ENCODE data around the gene ACTL10.
"Not testable (repeated sequence)": the region's sequence is repeated elsewhere in the genome, so short reads cannot be mapped to it uniquely, and the experiment has no call there.

Gene ACTL10

GRCh38 chr20:33666293-33667244, at the start of gene ACTL10:
ACTL10 (plus strand) TSS chr20:33666943; CDS start chr20:33667498, 555 bp downstream.
- peak; percentile 98 for DNase-seq (ENCODE audit: low read depth)

- no peak for DNase-seq (ENCODE audit: low read depth)
Measured at GRCh38 chr20:33621717-33622400, 44.9 kb upstream of the ACTL10 start.

GRCh38 chr20:33622705-33623365, 43.9 kb upstream of the ACTL10 start:
- DNase-seq (ENCODE audit: low read depth), result no peak

GRCh38 chr20:33624399-33624798, 42.3 kb upstream of the ACTL10 start:
- DNase-seq (ENCODE audit: low read depth), result no peak

GRCh38 chr20:33626190-33626589, 40.6 kb upstream of the ACTL10 start:
- DNase-seq (ENCODE audit: low read depth), result no peak

- DNase-seq (ENCODE audit: low read depth), result no peak
Measured at GRCh38 chr20:33627577-33628216, 39.0 kb upstream of the ACTL10 start.

GRCh38 chr20:33629533-33629932, 37.2 kb upstream of the ACTL10 start:
- no peak for DNase-seq (ENCODE audit: low read depth)

GRCh38 chr20:33629979-33630378, 36.8 kb upstream of the ACTL10 start:
- no peak for DNase-seq (ENCODE audit: low read depth)

GRCh38 chr20:33630507-33630906, 36.2 kb upstream of the ACTL10 start:
- no peak for DNase-seq (ENCODE audit: low read depth)

GRCh38 chr20:33631910-33632309, 34.8 kb upstream of the ACTL10 start:
- DNase-seq (ENCODE audit: low read depth), result not testable (repeated sequence)

- no peak for DNase-seq (ENCODE audit: low read depth)
Measured at GRCh38 chr20:33635341-33635740, 31.4 kb upstream of the ACTL10 start.

- no peak for DNase-seq (ENCODE audit: low read depth)
Measured at GRCh38 chr20:33636776-33637175, 30.0 kb upstream of the ACTL10 start.

- no peak for DNase-seq (ENCODE audit: low read depth)
Measured at GRCh38 chr20:33640287-33640686, 26.5 kb upstream of the ACTL10 start.

- DNase-seq (ENCODE audit: low read depth), result no peak
Measured at GRCh38 chr20:33644313-33645071, 22.3 kb upstream of the ACTL10 start.

GRCh38 chr20:33645072-33645358, 21.7 kb upstream of the ACTL10 start:
- DNase-seq (ENCODE audit: low read depth), result no peak

- DNase-seq (ENCODE audit: low read depth), result no peak
Measured at GRCh38 chr20:33645396-33645795, 21.3 kb upstream of the ACTL10 start.

GRCh38 chr20:33646191-33646590, 20.6 kb upstream of the ACTL10 start:
- DNase-seq (ENCODE audit: low read depth), result no peak

GRCh38 chr20:33646959-33647602, 19.7 kb upstream of the ACTL10 start:
- DNase-seq (ENCODE audit: low read depth), result not testable (repeated sequence)

- peak; percentile 69 for DNase-seq (ENCODE audit: low read depth)
Measured at GRCh38 chr20:33647603-33648395, 18.9 kb upstream of the ACTL10 start.

- no peak for DNase-seq (ENCODE audit: low read depth)
Measured at GRCh38 chr20:33648396-33649004, 18.2 kb upstream of the ACTL10 start.
